ENCODE data around the gene RTN1.
"Not testable (repeated sequence)": the region's sequence is repeated elsewhere in the genome, so short reads cannot be mapped to it uniquely, and the experiment has no call there.

RTN1 gene

DNA sequence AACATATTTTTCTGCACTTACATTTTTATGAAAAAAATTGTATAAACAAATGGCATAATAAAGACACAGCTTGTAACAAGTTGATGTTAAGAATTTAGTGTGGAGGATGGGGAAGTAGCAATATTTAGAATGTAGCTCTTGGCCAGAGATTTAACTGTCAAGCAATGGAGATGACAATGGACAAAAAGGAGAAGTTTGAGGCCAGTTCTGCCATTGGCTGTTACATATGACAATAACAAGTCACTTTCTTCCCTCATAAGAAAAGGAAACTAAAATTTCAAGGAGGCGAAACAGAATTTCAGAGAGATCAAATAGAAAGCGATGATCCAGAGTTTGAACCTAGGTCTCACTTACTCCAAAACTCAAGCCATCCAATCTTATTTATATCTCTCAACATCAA is 171.1 kb downstream of the RTN1 start:
- DNase-seq (ENCODE audit: low spot score), result no peak

DNA sequence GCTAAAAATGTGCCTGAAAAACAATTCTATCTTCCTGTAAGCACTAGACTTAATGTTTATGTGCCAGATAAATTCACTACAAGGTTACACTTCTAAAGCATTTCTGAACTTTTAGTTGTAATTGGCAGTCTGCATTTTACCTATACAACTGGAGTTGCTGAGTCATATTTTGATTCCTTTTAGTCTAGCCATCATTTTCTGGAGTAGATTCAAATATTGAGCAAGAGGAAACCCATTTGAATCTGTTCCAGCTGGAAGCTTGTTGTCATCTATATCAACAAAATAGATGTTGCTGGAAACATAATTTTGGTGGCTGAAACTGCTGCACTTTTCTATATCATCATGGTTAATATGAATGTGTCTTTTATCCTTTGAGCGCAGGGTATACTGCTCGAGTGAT is 171.8 kb downstream of the RTN1 start:
- no peak for DNase-seq (ENCODE audit: low spot score)

DNA sequence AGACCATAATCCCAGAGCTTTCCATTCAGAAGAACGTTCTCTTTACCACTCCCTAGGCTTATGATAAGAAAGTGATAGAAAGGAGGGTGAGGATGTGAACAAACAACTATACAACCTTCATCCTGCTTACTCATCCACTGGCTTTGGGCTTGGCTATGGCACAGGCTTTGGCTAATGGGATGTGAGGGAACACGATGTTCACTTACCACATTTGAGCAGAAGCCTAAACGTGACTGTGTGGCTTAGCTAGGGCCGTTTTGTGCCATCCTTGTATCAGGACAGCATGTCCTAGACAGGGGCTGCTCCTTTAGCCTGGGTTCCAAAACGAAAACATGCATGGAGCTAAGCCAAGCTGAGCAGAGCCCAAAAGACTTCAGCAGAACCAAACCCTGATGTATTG is 175.4 kb downstream of the RTN1 start:
- DNase-seq (ENCODE audit: low spot score), result no peak

DNA sequence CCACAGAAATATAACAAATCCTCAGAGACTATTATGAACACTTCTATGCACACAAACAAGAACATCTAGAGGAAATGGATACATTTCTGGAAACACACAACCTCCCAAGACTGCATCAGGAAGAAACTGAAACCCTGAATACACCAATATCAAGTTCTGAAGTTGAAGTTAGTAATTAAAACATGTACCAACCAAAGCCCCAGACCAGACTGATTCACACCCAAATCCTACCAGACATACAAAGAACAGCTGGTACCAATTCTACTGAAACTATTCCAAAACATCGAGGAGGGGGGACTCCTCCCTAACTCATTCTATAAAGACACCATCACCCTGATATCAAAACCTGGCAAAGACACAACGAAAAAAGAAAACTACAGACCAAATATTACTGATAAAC is 179.3 kb downstream of the RTN1 start:
- no peak for DNase-seq (ENCODE audit: low spot score)

DNA sequence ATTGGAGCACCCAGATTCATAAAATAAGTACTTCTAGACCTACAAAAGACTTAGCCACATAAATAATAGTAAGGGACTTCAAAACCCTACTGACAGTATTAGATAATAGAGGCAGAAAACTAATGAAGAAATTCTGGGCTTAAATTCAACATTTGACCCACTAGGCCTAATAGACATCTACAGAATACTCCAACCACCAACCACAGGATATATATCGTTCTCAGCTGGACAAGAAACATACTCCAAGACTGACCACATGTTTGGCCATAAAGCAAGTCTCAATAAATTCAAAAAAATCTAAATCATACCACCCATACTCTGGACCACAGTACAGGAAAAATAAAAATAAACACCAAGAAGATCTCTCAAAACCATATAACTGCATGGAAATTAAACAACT is 180.2 kb downstream of the RTN1 start:
- DNase-seq (ENCODE audit: low spot score), result no peak

DNA sequence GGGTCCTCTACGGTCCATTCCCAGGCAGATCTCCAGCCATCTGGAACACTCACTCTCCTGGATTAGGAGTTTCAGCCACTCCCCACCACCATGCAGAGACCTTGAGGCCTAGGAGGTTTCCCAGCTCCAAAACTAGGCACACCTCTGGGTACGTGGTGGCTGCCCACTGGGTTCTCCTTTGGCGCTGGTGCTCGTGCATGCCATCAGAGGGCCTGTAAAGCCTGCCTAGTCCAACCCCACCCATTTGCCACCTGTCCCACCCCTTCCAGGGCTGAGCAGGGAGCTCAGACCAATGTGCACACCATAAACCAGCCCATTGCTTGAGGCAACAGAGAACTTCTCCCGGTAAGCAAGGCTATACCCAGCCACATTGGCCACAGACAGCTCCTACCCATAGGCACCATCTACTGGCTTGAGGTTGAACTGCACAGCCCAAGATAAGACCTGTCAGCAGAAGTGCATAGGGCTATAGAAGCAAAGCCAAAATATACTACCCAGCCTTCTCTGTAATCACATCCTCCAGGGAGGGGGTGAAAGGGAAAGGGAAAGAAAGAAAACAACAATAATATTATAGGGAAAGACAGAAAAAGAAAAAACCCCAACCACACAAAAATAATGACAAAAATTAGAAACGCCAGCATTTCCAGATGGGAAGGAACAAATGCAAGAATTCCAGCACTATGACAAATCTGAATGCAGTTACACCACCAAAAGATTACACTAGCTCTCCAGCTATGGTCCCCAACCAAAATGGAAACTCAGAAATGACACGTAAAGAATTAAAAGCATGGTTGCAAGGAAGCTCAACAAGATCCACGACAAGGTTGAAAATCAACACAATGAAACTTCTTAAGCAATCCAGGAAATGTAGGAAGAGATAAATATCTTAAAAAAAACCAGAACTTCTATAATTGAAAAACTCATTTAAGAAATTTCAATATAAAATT is 182.1 kb downstream of the RTN1 start:
- DNase-seq (ENCODE audit: low spot score), result no peak

DNA sequence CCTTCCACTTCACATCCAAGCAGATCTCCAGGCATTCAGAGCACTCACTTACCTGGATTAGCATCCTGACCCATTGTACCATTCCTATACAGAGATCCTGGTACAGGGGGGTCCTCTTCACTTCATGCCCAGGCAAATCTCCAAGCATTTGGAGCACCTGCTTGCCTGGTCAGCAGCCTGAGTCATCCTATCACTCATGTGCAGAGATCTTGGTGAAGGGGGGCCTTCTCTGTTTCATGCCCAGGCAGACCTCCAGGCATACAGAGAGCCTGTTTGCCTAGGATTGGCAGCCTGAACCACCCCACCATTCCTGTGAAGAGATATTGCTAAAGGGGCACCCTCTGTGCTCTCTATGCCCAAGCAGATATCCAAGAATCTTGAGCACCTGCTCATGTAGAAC is 182.9 kb downstream of the RTN1 start:
- DNase-seq (ENCODE audit: low spot score), result no peak

DNA sequence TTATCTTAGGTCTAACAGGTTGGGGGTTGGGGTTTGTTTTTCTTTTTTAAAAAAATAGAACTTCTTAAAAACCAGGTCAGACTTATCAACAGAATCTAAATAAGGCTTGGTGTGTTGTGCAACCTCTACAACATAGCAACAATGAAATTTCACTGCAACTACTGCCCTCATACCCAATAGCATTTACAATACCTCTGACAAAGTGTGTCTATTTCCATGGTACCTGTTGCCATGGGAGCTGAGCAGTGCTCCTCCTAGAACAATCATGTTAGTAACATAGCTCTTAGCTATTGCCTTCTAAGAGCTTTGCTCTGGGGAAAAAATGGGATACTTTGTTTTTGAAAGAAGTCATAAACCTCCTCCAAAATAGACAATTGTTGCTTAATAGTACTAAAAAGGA is 190.7 kb downstream of the RTN1 start:
- no peak for DNase-seq (ENCODE audit: low spot score)

DNA sequence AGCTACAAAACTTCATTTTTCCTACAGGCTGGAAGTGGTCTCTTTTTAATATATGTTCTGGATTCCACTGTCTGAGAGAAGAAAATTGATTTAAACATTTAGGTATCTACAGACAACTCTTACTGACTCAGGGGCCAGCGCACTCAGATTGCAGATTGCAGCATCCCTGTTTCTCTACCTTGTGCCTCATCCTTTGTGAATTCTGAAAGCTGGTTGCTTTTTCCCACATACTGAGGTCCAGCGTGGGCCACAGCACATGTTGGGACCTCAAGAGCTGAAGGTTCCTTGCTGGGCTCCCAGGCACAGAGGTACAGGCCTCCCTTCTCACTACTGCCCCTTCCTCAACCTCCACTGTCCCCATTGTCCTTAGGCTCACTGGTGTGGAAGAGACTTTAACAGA is 192.2 kb downstream of the RTN1 start:
- no peak for DNase-seq (ENCODE audit: low spot score)

DNA sequence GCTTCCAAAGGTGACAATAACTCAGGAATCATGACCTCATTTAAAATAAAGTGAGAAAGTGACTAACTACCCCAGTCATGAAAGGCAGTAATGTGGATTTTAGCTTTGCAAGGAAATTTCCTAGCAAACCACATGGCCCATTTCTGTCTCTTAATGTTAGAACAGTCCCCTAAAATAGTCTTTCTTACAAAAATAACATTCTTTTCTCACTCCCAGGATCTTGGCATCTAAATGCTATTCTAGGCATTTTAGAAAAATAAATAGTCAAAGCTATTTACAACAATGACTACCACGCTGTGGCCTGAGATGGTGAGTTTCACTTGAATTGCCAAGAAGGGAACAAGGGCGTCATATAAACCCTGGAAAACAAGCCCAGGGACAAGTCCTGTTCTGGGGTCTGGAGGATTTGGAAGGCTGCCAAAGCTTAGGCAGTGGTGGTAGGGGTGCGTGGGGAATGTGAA is 192.8 kb downstream of the RTN1 start:
- DNase-seq (ENCODE audit: low spot score), result no peak

DNA sequence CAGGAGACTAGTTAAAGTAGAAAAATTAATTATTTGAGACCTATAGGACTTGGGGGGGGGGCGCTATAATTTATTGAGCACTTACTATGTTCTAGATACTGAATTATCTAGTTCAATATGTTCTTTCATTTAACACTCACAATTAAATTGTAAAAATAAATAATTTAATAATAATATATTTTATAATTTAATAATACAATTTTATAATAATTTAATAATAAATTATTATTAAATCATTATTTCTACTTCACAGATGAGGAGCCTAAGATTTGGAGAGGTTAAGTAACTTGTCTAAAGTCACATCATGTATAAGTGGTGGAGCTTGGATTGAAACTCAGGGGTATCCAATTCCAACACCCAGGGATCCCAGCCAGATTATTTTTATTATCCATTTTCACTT is 195.2 kb downstream of the RTN1 start:
- no peak for DNase-seq (ENCODE audit: low spot score)

DNA sequence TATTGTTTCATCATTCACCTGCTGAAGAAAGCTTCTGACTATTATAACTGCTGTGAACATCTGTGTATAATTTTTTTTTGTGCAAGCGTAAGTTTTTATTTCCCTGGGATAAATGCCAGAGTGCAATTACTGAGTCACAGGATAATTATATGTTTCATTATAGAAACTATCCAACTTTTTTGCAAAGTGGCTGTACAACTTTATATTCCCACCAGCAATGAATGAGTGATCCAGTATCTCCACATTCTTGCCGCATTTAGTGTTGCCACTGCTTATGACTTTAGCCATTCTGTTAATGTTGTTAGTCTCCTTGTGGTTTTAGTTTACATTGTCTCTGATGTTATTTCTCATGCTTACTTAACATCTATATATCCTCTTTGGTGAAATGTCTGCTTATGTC is 205.8 kb downstream of the RTN1 start:
- DNase-seq (ENCODE audit: low spot score), result no peak

DNA sequence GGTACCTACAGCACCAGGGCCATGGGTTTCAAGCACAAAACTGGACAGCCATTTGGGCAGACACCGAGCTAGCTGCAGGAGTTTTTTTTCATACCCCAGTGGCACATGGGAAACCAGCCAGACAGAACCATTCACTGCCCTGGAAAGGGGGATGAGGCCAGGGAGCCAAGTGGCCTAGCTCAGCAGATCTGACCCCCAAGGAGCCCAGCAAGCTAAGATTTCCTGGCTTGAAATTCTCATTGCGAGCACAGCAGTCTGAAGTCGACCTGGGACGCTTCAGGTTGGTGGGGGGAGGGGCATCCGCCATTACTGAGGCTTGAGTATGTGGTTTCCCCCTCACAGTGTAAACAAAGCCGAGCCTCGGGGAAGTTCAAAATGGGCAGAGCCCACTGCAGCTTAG is 212.8 kb downstream of the RTN1 start:
- no peak for DNase-seq (ENCODE audit: low spot score)

DNA sequence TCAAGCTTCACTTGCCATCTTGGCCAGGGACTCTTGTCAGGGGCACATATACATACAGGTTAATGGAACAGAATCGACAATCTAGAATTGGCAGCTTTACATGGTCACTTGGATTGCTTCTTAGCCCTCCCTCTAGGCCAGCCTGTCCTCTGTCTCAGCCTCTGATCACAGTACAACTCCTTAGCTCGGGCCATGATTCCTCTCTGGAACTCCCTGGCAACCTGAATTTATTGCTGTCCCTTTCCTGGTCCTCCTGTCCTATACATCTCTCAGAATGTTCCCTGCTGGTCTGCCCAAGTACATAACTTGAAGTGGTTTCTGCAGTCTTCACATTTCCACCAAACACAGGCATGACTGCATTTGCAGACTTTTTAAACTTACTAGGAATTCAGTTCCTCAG is 214.1 kb downstream of the RTN1 start:
- DNase-seq (ENCODE audit: low spot score), result no peak

DNA sequence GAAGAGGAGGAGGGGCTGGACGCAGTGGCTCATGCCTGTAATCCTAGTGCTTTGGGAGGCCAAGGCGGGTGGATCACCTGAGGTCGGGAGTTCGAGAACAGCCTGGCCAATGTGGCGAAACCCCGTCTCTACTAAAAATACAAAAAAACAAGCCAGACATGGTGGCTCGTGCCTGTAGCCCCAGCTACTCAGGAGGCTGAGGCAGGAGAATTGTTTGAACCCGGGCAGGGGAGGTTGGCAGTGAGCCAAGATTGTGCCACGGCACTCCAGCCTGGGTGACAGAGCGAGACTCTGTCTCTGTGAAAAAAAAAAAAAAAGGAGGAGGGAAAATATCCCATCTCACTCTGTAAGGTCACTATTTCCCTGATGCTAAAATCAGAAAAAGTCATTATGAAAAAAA is 216.4 kb downstream of the RTN1 start:
- DNase-seq (ENCODE audit: low spot score), result not testable (repeated sequence)

DNA sequence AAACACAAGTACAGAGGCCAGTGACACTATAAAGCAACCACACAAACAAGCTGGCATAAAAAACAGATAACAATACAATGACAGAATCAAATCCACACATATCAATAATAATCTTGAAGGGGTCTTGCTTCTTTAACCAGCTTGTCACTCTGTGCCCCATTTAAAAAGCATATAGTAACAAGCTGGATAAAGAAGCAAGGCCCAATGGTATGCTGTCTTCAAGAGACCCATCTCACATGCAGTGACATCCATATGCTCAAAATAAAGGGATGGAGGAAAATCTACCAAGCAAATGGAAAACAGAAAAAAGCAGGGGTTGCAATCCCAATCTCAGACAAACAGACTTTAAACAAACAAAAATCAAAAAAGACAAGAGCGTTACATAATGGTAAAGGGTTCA is 223.7 kb downstream of the RTN1 start:
- not testable (repeated sequence) for DNase-seq (ENCODE audit: low spot score)

DNA sequence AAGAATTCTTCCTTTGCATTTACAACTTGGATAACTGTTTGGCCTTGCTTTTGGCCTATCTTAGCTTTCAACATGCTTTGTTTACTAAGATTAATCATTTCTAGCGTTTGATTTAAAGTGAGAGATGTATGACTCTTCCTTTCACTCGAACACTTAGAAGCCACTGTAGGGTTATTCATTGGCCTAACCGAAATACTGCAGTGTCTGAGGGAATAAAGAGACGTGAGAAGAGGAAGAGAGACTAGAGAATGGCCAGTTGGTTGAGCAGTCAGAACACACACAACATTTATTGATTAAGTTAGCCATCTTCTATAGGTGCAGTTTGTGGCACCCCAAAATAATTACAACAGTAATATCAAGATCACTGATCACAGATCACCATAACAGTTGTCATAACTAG is 231.7 kb downstream of the RTN1 start:
- DNase-seq (ENCODE audit: low spot score), result no peak

DNA sequence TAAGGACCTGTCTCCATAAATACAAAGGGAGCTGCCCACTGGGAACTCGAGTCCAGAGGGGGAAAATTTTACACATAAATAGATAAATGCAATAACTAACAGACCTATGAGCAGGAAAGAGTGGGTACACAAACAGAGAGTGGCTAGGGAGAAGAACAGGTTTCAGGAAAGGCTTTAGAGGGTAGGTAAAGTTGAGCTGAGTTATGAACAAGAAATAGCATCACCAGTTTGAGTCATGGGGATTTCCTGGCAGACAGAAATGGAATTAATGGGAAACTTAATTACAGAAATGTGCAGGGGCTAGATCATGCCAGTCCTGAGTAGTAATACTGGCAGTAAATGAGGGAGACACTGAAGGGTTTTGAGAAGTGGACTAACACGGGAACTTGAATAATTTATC is 236.0 kb downstream of the RTN1 start:
- no peak for DNase-seq (ENCODE audit: low spot score)

DNA sequence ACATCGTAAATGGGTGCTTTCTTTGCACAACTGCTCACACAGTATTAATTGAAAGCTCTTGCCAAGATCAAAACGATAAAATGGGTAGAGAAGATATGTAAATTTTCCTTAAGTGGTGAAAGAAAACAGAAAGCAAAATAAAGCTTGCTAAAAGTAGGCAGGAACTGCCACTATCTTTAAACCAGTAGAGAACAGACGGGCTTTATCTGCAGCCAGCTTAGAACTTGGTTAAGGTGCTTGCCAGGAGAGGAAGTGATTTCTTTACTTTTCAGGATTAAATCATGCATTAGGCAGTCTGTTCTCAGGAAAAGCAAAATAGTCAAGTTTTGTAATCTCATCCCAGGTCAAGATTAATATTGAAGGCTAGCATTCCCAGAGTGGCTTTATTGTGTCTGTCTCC is 237.1 kb downstream of the RTN1 start:
- DNase-seq (ENCODE audit: low spot score), result no peak

DNA sequence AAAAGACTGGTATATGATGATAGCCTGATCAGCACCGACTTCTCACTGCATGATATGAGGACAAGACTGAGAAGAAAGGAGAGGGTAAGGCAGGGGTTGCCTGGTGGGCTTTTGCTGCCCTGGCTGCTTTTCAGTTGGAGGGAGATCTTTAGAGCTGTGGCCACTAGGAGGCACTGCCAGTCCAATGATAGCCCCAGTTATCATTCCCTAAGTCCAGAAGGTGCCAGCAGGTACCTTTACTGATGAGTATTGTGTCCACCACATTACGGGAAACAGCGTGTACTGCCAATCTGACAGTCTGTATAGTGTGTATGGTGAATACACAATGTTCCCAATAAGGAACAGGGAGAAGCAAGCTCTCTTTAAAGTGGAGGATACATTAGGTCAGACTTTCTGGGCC is 238.2 kb downstream of the RTN1 start:
- DNase-seq (ENCODE audit: low spot score), result peak; percentile 45

DNA sequence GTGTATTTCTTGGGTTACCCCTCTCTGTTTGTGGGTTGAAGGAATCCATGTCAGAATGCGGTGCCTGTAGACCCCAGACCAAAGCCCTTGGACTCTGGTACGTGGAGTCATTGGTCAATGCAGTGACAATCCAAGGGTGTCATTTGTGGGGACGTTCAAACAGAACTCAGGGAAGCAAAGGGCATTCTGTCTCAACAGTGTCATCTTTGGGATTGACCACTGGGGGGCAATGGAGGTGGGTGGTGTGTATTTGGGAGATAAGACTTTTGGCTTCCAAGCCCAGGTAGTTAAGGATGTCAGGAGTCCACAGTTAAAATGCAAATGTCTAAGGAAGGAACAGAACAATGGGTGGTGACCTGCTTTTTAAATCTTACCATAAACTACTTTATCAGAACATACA is 239.3 kb downstream of the RTN1 start:
- DNase-seq (ENCODE audit: low spot score), result peak; percentile 39

DNA sequence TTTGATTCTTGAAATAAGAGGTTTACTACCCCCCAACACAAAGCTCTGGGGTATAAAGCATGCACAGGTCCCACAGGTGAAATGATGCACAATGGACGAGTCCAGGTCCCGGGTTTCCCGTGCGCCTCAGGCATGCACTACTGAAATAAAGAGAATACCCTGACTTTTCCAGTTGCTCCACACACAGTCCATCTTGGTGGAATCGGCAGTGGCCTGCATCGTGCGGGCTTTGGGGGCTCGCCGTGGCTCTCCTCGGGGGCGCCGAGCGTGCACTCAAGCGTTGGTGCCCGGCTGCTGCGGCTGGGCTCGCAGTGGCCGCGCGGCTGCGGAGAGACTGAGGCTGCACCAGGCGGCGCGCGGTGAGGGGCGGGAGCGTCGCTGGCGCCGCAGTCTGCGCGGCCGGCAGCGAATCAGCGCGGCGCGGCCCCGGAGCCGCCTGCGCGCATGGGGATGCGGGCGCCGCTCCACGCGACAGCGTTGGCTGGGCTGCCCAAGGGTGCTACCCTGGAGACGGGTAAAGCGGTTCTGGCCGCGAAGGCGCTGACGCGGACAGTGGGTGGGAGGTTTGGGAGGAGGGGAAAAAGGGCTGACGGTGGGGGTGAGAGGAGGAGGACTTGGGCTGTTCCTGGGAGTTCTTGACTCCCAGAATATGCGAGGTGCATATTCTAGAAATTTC is 240.2 kb downstream of the RTN1 start:
- no peak for DNase-seq (ENCODE audit: low spot score)

DNA sequence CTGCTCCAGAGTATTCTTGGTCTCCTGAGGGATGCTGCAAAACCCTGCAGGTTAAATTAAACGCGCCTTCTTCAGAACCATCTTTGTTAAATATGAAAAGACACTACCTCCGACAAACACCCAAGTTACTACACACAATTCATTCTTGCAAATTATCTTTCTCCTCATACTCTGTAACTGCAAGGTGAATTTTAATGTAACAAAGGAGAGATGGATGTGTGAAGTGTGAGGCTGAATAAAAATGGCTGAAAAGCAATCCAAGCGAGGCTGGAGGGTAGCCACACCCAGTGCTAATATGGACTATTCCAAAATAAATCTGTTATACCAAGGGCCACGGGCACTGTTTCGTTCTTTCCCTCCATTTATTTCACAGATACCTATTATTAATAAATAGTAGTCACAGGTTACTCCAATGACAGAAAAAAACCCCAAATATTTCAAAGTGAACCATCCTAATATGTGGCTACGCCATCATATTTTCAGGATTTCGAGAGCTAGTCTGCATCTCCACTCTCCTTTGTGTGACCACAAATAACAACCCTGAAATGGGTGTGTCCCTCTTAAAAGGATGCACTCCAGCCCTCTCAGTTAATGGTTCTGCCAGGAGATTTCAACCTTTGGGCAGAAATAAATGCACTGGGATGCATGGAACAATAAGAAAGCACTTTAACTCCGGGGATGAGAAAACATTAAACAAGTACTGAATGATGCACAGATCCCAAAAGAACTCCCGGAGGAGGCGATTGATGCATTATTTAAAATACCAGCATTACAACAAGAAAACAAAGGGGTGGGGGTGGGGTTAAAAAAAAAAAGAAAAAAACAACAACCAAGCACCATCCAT is 240.9 kb downstream of the RTN1 start:
- no peak for DNase-seq (ENCODE audit: low spot score)
